Gastroesophageal sphincter (tissue), 3 donors: ENCODE data around the gene USF1.

Experiments
- EP300 ChIP-seq: sonication (generic); formaldehyde crosslinking; IDR thresholded peaks from one replicate; pipeline ENCODE4 v1.6.1; 2017; ENCODE audit warnings: antibody characterized with exemption, mild to moderate bottlenecking
- POLR2A ChIP-seq, 2 donors: fragments of 450-650 bp; IDR thresholded peaks; one replicate each; pipeline ENCODE4 v1.6.1; 2017; ENCODE audit warnings: antibody characterized with exemption in 2 of 2, mild to moderate bottlenecking in 2 of 2, moderate library complexity in 1 of 2
- TF ChIP-seq, protein P1 (sequence below), 4 experiments: fragments of 200-600 bp in 2 of 4; fragments of 450-650 bp in 2 of 4; sonication (generic) in 1 of 4; IDR thresholded peaks; one replicate each; pipeline ENCODE4 v1.5.1; 2017 to 2019; ENCODE audit warnings: antibody characterized with exemption in 4 of 4, mild to moderate bottlenecking in 2 of 4, moderate library complexity in 2 of 4

- TF ChIP-seq POLR2A (IDR thresholded peaks at IDR 0.05) (no peak), EP300 (no peak)
- TF ChIP-seq, protein P1, sequence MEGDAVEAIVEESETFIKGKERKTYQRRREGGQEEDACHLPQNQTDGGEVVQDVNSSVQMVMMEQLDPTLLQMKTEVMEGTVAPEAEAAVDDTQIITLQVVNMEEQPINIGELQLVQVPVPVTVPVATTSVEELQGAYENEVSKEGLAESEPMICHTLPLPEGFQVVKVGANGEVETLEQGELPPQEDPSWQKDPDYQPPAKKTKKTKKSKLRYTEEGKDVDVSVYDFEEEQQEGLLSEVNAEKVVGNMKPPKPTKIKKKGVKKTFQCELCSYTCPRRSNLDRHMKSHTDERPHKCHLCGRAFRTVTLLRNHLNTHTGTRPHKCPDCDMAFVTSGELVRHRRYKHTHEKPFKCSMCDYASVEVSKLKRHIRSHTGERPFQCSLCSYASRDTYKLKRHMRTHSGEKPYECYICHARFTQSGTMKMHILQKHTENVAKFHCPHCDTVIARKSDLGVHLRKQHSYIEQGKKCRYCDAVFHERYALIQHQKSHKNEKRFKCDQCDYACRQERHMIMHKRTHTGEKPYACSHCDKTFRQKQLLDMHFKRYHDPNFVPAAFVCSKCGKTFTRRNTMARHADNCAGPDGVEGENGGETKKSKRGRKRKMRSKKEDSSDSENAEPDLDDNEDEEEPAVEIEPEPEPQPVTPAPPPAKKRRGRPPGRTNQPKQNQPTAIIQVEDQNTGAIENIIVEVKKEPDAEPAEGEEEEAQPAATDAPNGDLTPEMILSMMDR (IDR thresholded peaks at IDR 0.05), result no peak
Measured at GRCh38 chr1:161046605-161047228, 940 bp upstream of the USF1 start.
